Stimulated activated CD8-positive, alpha-beta memory T cell treated with anti-CD3 and anti-CD28 coated beads, Interleukin-4, amount 100 ng/mL, for 4 hours (primary cell): Measurements from ENCODE around the gene KCNQ1OT1.

Source experiments
- DNase-seq, 2 donors: peaks; one replicate each; pipeline ENCODE4 v3.0.0-alpha.2; 2020; ENCODE audit warnings: low read depth in 2 of 2, low spot score in 1 of 2

Gene KCNQ1OT1

GRCh38 chr11:2574043-2574552 is 125.7 kb downstream of the KCNQ1OT1 start:
- no peak for DNase-seq

- no peak for DNase-seq
Observed at GRCh38 chr11:2573240-2574042, 126.4 kb downstream of the KCNQ1OT1 start.

GRCh38 chr11:2572491-2573239 is 127.1 kb downstream of the KCNQ1OT1 start:
- no peak for DNase-seq

GRCh38 chr11:2571598-2572281 is 128.1 kb downstream of the KCNQ1OT1 start:
- no peak for DNase-seq

GRCh38 chr11:2570841-2571597 is 128.8 kb downstream of the KCNQ1OT1 start:
- no peak for DNase-seq

GRCh38 chr11:2570211-2570811 is 129.5 kb downstream of the KCNQ1OT1 start:
- DNase-seq: no peak

- no peak for DNase-seq
Observed at GRCh38 chr11:2569731-2570210, 130.0 kb downstream of the KCNQ1OT1 start.

GRCh38 chr11:2569321-2569721 is 130.5 kb downstream of the KCNQ1OT1 start:
- no peak for DNase-seq

- no peak for DNase-seq
Observed at GRCh38 chr11:2567026-2567671, 132.6 kb downstream of the KCNQ1OT1 start.

- DNase-seq: no peak
Observed at GRCh38 chr11:2566223-2567025, 133.4 kb downstream of the KCNQ1OT1 start.

GRCh38 chr11:2565447-2566222 is 134.2 kb downstream of the KCNQ1OT1 start:
- DNase-seq: no peak

- DNase-seq: no peak
Observed at GRCh38 chr11:2564588-2565425, 135.0 kb downstream of the KCNQ1OT1 start.

- no peak for DNase-seq
Observed at GRCh38 chr11:2564008-2564530, 135.7 kb downstream of the KCNQ1OT1 start.

GRCh38 chr11:2563213-2564007 is 136.4 kb downstream of the KCNQ1OT1 start:
- DNase-seq: no peak

- DNase-seq: no peak
Observed at GRCh38 chr11:2562890-2563212, 136.9 kb downstream of the KCNQ1OT1 start.
